Gastroesophageal sphincter (tissue), 4 donors: ENCODE data around the gene ZBTB43. TPM values are rescaled to one million over a fixed set of nuclear protein-coding genes. Genes with fewer than 3 reads are reported as not detected.
"Not testable (repeated sequence)": the region's sequence is repeated elsewhere in the genome, so short reads cannot be mapped to it uniquely, and the experiment has no call there.

Source experiments
- ATAC-seq: fragments of 150-250 bp; one replicate; pipeline ENCODE4 v1.9.1; 2016; ENCODE audit warnings: mild to moderate bottlenecking, moderate library complexity
- H3K27ac ChIP-seq, 4 donors: fragments of 200-600 bp; sonication (generic) in 3 of 4; 1 replicate in 3 of 4; 2 replicates in 1 of 4; pipeline ENCODE4 v1.5.1; 2016 to 2019
- H3K27me3 ChIP-seq: fragments of 200-600 bp; sonication (generic); one replicate; pipeline ENCODE4 v1.5.1; 2019
- H3K36me3 ChIP-seq, 2 donors: fragments of 200-600 bp; sonication (generic); one replicate each; pipeline ENCODE4 v1.5.1; 2019; ENCODE audit warnings: control low read depth in 1 of 2
- H3K4me1 ChIP-seq, 3 donors: fragments of 200-600 bp; sonication (generic); 1 replicate in 2 of 3; 2 replicates in 1 of 3; pipeline ENCODE4 v1.5.1; 2016 to 2019; ENCODE audit warnings: control low read depth in 2 of 3
- H3K4me3 ChIP-seq, 2 donors: fragments of 200-600 bp; sonication (generic); one replicate each; pipeline ENCODE4 v1.5.1; 2019; ENCODE audit warnings: mild to moderate bottlenecking in 1 of 2, moderate library complexity in 1 of 2
- H3K9me3 ChIP-seq, 3 donors: fragments of 200-600 bp; sonication (generic); one replicate each; pipeline ENCODE4 v1.5.1; 2017 to 2019; ENCODE audit warnings: control low read depth in 2 of 3
- EP300 ChIP-seq: sonication (generic); formaldehyde crosslinking; IDR thresholded peaks from one replicate; pipeline ENCODE4 v1.6.1; 2017; ENCODE audit warnings: antibody characterized with exemption, mild to moderate bottlenecking
- POLR2A ChIP-seq, 2 donors: fragments of 450-650 bp; IDR thresholded peaks; one replicate each; pipeline ENCODE4 v1.6.1; 2017; ENCODE audit warnings: antibody characterized with exemption in 2 of 2, mild to moderate bottlenecking in 2 of 2, moderate library complexity in 1 of 2
- POLR2AphosphoS5 ChIP-seq: sonication (generic); formaldehyde crosslinking; IDR thresholded peaks from one replicate; pipeline ENCODE4 v1.6.1; 2017; ENCODE audit warnings: antibody characterized with exemption
- WGBS, 2 donors: methylation state at CpG; one replicate each; pipeline ENCODE4 v1.1.5; 2018; ENCODE audit warnings: low coverage in 1 of 2; 5-methylcytosine and 5-hydroxymethylcytosine counted together
- total RNA-seq, 4 donors: library from RNA; depleted of rRNA; stranded (reverse); fragments of >200 nt; gene quantifications; one replicate each; pipeline ENCODE4 v1.1.0, GENCODE V29; 2016
- TF ChIP-seq, protein P1 (sequence below), 4 experiments: fragments of 200-600 bp in 2 of 4; fragments of 450-650 bp in 2 of 4; sonication (generic) in 1 of 4; IDR thresholded peaks; one replicate each; pipeline ENCODE4 v1.5.1; 2017 to 2019; ENCODE audit warnings: antibody characterized with exemption in 4 of 4, mild to moderate bottlenecking in 2 of 4, moderate library complexity in 2 of 4

Gene ZBTB43
- total RNA-seq, 4 donors from 2014 or later: 9.7 to 12.3 (median 10.7) TPM

DNA sequence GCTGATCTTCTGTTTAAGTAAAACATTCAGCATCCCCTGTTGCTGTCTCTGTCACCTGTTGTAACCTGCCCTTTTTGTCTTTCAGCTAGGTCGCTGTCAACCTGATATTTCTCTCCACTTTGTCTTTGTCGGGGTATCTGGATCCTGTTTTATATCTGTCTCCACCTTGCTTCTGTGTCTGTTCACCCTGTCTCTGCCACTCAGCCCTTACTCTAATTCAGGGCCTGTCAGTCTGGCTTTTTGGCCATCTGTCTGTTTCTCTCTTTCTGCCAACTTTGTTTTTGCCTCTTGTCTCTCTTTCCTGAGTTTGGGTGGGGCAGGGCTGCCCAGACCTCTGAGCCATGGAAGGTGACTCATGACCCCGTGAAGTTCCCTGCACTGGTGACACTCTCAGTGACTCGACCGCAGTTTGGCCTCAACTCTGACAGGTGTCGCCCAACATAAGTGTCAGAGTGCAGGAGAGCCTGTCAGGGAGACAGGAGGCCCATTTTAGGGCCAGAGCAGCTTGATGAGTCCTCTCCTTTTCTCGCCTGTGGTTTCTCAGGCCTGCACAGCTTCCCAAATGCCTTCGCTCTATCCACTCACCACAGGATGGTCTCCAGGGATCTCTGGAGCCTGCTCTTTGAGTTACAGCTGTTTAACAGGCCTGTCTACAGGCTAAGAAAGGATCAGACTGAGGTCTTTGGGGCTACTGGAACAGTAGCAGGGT is 868 bp downstream of the ZBTB43 start:
- TF ChIP-seq POLR2AphosphoS5: no peak
- TF ChIP-seq POLR2A (IDR thresholded peaks at IDR 0.05): no peak
- TF ChIP-seq, protein P1, sequence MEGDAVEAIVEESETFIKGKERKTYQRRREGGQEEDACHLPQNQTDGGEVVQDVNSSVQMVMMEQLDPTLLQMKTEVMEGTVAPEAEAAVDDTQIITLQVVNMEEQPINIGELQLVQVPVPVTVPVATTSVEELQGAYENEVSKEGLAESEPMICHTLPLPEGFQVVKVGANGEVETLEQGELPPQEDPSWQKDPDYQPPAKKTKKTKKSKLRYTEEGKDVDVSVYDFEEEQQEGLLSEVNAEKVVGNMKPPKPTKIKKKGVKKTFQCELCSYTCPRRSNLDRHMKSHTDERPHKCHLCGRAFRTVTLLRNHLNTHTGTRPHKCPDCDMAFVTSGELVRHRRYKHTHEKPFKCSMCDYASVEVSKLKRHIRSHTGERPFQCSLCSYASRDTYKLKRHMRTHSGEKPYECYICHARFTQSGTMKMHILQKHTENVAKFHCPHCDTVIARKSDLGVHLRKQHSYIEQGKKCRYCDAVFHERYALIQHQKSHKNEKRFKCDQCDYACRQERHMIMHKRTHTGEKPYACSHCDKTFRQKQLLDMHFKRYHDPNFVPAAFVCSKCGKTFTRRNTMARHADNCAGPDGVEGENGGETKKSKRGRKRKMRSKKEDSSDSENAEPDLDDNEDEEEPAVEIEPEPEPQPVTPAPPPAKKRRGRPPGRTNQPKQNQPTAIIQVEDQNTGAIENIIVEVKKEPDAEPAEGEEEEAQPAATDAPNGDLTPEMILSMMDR (IDR thresholded peaks at IDR 0.05): no peak
- TF ChIP-seq EP300: no peak
- H3K4me1 ChIP-seq: peaks cover 0 to 51% (median 6%) of the 10 kb centered on the region in 3 donors

DNA sequence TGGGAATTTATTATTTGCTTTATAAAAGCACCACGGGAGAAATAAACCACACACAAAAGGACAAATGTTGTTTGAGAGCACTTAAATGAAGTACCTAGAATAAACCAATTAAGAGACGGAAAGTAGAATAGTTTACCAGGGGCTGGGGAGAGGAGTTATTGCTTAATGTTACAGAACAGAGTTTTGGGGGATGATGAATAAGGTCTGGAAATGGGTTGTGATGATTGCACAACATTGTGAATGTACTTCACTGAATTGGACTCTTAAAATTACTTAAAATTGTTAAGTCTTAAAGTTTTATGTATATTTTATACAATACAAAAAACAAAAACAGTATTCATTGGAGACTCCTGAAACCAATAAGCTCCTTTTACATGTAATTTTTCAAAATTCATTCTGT is 1.5 kb downstream of the ZBTB43 start:
- Histone ChIP-seq H3K9me3 (no peaks in the 10 kb centered on the region), H3K4me1 (peaks cover 0 to 51% (median 6%) of the 10 kb centered on the region in 3 donors), H3K36me3 (peaks cover 0 to 23% of the 10 kb centered on the region in 2 donors), H3K27ac (peak overlapping the region in 2 of 4 donors; percentile 91 to 93), H3K4me3 (peak overlapping the region; percentile 77 to 88), H3K27me3 (no peaks in the 10 kb centered on the region)
- no peak for TF ChIP-seq POLR2A (IDR thresholded peaks at IDR 0.05)
- TF ChIP-seq POLR2AphosphoS5: no peak
- no peak for TF ChIP-seq EP300
- TF ChIP-seq, protein P1 (IDR thresholded peaks at IDR 0.05): no peak
- no peak for ATAC-seq
- WGBS, 2 donors: 43 to 48% methylated on average over 2 of the region's 2 CpGs

More for the DNA sequence above, 868 bp downstream of the ZBTB43 start:
- H3K4me3 ChIP-seq: peak overlapping the region; percentile 77 to 88
- 20 to 22% methylated on average over 4 to 6 of the region's 8 CpGs for WGBS, 2 donors
- H3K36me3 ChIP-seq: peaks cover 0 to 17% of the 10 kb centered on the region in 2 donors
- ATAC-seq: no peak
- no peaks in the 10 kb centered on the region for H3K27me3 ChIP-seq
- H3K27ac ChIP-seq: peak overlapping the region; percentile 77 to 95 (median 92)
- H3K9me3 ChIP-seq: no peaks in the 10 kb centered on the region

DNA sequence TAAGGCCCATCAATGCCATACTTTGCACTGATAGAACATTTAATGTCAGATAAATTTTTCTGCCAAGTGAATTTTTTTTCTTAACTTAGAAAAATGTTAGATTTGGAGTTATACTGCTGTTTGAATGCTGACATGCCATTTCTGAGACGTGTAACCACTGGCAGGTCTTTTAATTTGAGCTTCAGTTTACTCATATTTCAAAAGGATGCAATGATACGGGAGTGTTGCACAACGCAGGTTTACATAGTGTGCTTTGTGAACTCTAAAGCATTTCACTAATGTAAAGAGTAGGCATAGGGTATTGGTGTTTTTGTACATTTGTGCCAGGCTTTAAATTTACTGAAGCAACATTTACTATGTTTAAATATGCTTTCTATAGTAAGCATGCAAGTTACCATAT is 4.2 kb downstream of the ZBTB43 start:
- WGBS, 2 donors: 67 to 72% methylated on average over 3 of the region's 3 CpGs
- Histone ChIP-seq H3K36me3 (peaks cover 0 to 49% of the 10 kb centered on the region in 2 donors), H3K9me3 (no peaks in the 10 kb centered on the region), H3K27ac (no peak overlapping the region), H3K4me1 (peaks cover 0 to 55% (median 6%) of the 10 kb centered on the region in 3 donors), H3K4me3 (no peak overlapping the region), H3K27me3 (no peaks in the 10 kb centered on the region)
- ATAC-seq: no peak
- TF ChIP-seq EP300 (no peak), POLR2A (IDR thresholded peaks at IDR 0.05) (no peak), POLR2AphosphoS5 (no peak)
- TF ChIP-seq, protein P1 (IDR thresholded peaks at IDR 0.05): no peak

DNA sequence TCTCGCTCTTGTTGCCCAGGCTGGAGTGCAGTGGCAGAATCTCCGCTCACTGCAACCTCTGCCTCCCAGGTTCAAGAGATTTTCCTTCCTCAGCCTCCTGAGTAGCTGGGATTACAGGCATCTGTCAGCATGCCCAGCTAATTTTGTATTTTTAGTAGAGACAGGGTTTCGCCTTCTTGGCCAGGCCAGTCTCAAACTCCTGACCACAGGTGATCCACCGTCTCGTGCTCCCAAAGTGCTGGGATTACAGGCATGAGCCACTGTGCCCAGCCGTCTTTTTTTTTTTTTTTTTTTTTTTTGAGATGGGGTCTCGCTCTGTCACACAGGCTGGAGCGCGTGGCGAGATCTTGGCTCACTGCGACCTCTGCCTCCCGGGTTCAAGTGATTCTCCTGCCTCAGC is 5.4 kb downstream of the ZBTB43 start:
- H3K27ac ChIP-seq, H3K27me3 ChIP-seq, H3K9me3 ChIP-seq, H3K4me3 ChIP-seq, ATAC-seq: not testable (repeated sequence)
- WGBS, 2 donors: 94 to 95% methylated on average over 6 to 7 of the region's 12 CpGs
- Histone ChIP-seq H3K36me3 (peaks cover 0 to 56% of the 10 kb centered on the region in 2 donors), H3K4me1 (peaks cover 0 to 50% (median 6%) of the 10 kb centered on the region in 3 donors)

DNA sequence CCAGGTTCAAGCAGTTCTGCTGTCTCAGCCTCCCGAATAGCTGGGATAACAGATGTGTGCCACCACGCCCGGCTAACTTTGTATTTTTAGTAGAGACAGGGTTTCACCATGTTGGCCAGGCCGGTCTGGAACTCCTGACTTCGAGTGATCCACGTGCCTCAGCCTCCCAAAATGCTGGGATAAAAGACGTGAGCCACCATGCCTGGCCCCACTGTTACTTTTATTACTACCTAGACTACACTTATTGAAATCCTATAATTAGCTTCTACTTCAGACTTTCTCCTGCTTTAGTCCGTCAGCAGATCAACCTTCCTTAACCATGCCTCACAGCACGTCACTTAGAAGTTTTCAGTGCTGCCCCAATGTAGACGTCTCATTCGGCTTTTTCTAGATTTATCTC is 8.2 kb downstream of the ZBTB43 start:
- WGBS, 2 donors: 91 to 93% methylated on average over 5 to 10 of the region's 11 CpGs
- no peak overlapping the region for H3K4me3 ChIP-seq
- TF ChIP-seq, protein P1 (IDR thresholded peaks at IDR 0.05): no peak
- TF ChIP-seq POLR2A (IDR thresholded peaks at IDR 0.05) (no peak), EP300 (no peak), POLR2AphosphoS5 (no peak)
- H3K27ac ChIP-seq: no peak overlapping the region
- H3K36me3 ChIP-seq: peaks cover 0 to 77% of the 10 kb centered on the region in 2 donors
- H3K27me3 ChIP-seq: no peaks in the 10 kb centered on the region
- no peak for ATAC-seq
- peaks cover 0 to 16% (median 0%) of the 10 kb centered on the region in 3 donors for H3K9me3 ChIP-seq
- peaks cover 0 to 22% (median 0%) of the 10 kb centered on the region in 3 donors for H3K4me1 ChIP-seq
